Panc1 (cell line): ENCODE measurements around the gene POLR2A. TPM values are rescaled to one million over a fixed set of nuclear protein-coding genes. Genes with fewer than 3 reads are reported as not detected.

Source experiments
- ATAC-seq: fragments of 200-7000 bp; cut with Tn5 transposase; 2 replicates; pipeline ENCODE4 v1.9.1; 2020; ENCODE audit warnings: mild to moderate bottlenecking, moderate library complexity
- BruUV-seq: library from RNA; stranded (reverse); fragments of 400-500 nt; replicated peaks from 2 replicates; lab custom pipeline; 2021; lab: Mats Ljungman, UMichigan
- CTCF ChIA-PET: fragments of 300-600 bp; sonication (Branson Sonifier 250); formaldehyde crosslinking; loops from one replicate; lab custom pipeline; 2022; ENCODE audit warnings: antibody characterized with exemption; lab: Charles Lee
- POLR2A ChIA-PET: fragments of 300-600 bp; sonication (Branson Sonifier 250); formaldehyde crosslinking; loops from one replicate; lab custom pipeline; 2022; ENCODE audit warnings: antibody characterized with exemption; lab: Charles Lee
- DNase-seq: peaks from one replicate; pipeline ENCODE4 v3.0.0-alpha.2; 2010; ENCODE audit warnings: low read depth, low spot score
- H3K27ac ChIP-seq: 2 replicates; pipeline ENCODE4 v1.5.1; 2011; ENCODE audit warnings: mild to moderate bottlenecking, low read length, inconsistent platforms
- H3K27me3 ChIP-seq: fragments of 200-500 bp; sonication (Bioruptor generic); 2 replicates; pipeline ENCODE4 v1.6.0; 2014; ENCODE audit warnings: low read length, inconsistent platforms; ENCODE audit not compliant: control insufficient read depth, insufficient read depth
- H3K36me3 ChIP-seq: fragments of 200-500 bp; sonication (Bioruptor generic); 2 replicates; pipeline ENCODE4 v1.5.1; 2014; ENCODE audit warnings: inconsistent platforms, mild to moderate bottlenecking, low read length, moderate library complexity; ENCODE audit not compliant: control insufficient read depth, insufficient read depth
- H3K4me1 ChIP-seq: 2 replicates; pipeline ENCODE4 v1.5.1; 2011; ENCODE audit warnings: inconsistent platforms, mild to moderate bottlenecking, low read length, moderate library complexity; ENCODE audit not compliant: control insufficient read depth, insufficient read depth
- H3K4me3 ChIP-seq, 2 experiments: 2 replicates each; pipeline ENCODE4 v1.5.1; 2011 to 2012; ENCODE audit warnings: low read depth in 2 of 2, low read length in 2 of 2, mild to moderate bottlenecking in 2 of 2, inconsistent platforms in 1 of 2, moderate library complexity in 1 of 2
- H3K9me3 ChIP-seq: fragments of 200-500 bp; sonication (Bioruptor generic); 2 replicates; pipeline ENCODE4 v1.5.1; 2014; ENCODE audit warnings: low read depth, mild to moderate bottlenecking, inconsistent platforms, low read length, moderate library complexity; ENCODE audit not compliant: control insufficient read depth, insufficient read depth
- POLR2AphosphoS5 ChIP-seq: IDR thresholded peaks from 2 replicates; pipeline ENCODE4 v1.6.1; 2012; ENCODE audit warnings: mild to moderate bottlenecking, low read depth, low read length, moderate library complexity
- REST ChIP-seq, 2 experiments: IDR thresholded peaks; 2 replicates each; pipeline ENCODE4 v1.6.1; 2011 to 2012; ENCODE audit warnings: low read depth in 2 of 2, control low read depth in 1 of 2, low read length in 1 of 2, mild to moderate bottlenecking in 1 of 2, moderate library complexity in 1 of 2; ENCODE audit not compliant: insufficient read depth in 1 of 2
- SIN3A ChIP-seq: IDR thresholded peaks from 2 replicates; pipeline ENCODE4 v1.6.1; 2012; ENCODE audit warnings: low read depth, mild to moderate bottlenecking, low read length, moderate library complexity, borderline replicate concordance; ENCODE audit not compliant: insufficient read depth
- TCF7L2 ChIP-seq: IDR thresholded peaks from 2 replicates; pipeline ENCODE4 v1.6.1; 2011; ENCODE audit warnings: mild to moderate bottlenecking, low read depth, low read length, inconsistent platforms
- in situ Hi-C: cut with HindIII; loops from 2 replicates; pipeline ENCODE4 v1.10.0; 2016; ENCODE audit warnings: low sequenced_read_pairs, low pct_unique_long_range_greater_than_20kb
- intact Hi-C: fragments of 100-400 bp; cut with micrococcal nuclease; formaldehyde crosslinking; loops from one replicate; pipeline ENCODE4 v1.10.0; 2022; ENCODE audit not compliant: unreplicated experiment
- total RNA-seq: library from RNA; stranded (reverse); gene quantifications from one replicate; pipeline ENCODE4 v1.2.1, GENCODE V29; 2021; ENCODE audit not compliant: unreplicated experiment
- TF ChIP-seq, protein P1 (sequence below): fragments of 450-650 bp; IDR thresholded peaks from 2 replicates; pipeline ENCODE4 v1.5.1; 2017; ENCODE audit warnings: mild to moderate bottlenecking

Gene POLR2A
- total RNA-seq, 1 experiment from 2014 or later, result 181 TPM

DNA sequence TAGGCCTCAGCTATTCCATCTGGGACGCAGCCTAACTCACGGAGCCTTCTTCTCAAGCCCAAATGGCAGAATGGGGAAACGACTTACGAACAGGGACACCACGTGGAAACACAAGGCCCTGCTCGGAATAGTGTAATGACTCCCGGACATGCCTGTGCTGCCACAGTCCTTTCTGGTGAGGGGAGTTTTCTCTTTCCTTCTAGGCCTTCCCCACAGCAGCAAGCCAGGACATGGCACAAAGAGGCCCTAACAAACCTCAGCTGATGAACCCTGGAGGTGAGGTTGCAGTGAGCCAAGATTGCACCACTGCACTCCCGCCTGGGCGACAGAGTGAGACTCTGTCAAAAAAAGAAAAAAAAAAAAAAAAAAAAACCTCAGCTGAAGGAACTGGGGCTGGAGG lies 20.1 kb upstream of the POLR2A start:
- no peak for TF ChIP-seq POLR2AphosphoS5
- no peak for TF ChIP-seq REST (IDR thresholded peaks at IDR 0.05; ENCODE audit: insufficient read depth in 1 of 2, low read depth in 2 of 2, low read length in 1 of 2)
- no peak for TF ChIP-seq SIN3A
- TF ChIP-seq, protein P1, sequence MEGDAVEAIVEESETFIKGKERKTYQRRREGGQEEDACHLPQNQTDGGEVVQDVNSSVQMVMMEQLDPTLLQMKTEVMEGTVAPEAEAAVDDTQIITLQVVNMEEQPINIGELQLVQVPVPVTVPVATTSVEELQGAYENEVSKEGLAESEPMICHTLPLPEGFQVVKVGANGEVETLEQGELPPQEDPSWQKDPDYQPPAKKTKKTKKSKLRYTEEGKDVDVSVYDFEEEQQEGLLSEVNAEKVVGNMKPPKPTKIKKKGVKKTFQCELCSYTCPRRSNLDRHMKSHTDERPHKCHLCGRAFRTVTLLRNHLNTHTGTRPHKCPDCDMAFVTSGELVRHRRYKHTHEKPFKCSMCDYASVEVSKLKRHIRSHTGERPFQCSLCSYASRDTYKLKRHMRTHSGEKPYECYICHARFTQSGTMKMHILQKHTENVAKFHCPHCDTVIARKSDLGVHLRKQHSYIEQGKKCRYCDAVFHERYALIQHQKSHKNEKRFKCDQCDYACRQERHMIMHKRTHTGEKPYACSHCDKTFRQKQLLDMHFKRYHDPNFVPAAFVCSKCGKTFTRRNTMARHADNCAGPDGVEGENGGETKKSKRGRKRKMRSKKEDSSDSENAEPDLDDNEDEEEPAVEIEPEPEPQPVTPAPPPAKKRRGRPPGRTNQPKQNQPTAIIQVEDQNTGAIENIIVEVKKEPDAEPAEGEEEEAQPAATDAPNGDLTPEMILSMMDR, result no peak
- no peak for TF ChIP-seq TCF7L2
- no TSS peak for BruUV-seq
- no peaks in the 10 kb centered on the region for H3K27me3 ChIP-seq
- DNase-seq, result no peak
- H3K4me1 ChIP-seq, result peaks cover 18% of the 10 kb centered on the region
- H3K4me3 ChIP-seq, result no peak overlapping the region
- ChIA-PET POLR2A (no interaction called here), CTCF (no interaction called here)
- H3K9me3 ChIP-seq, result no peaks in the 10 kb centered on the region
- in situ Hi-C loops (no loop called here), intact Hi-C loops (no loop called here)
- no peak overlapping the region for H3K27ac ChIP-seq
- H3K36me3 ChIP-seq, result no peaks in the 10 kb centered on the region
- no peak for ATAC-seq

DNA sequence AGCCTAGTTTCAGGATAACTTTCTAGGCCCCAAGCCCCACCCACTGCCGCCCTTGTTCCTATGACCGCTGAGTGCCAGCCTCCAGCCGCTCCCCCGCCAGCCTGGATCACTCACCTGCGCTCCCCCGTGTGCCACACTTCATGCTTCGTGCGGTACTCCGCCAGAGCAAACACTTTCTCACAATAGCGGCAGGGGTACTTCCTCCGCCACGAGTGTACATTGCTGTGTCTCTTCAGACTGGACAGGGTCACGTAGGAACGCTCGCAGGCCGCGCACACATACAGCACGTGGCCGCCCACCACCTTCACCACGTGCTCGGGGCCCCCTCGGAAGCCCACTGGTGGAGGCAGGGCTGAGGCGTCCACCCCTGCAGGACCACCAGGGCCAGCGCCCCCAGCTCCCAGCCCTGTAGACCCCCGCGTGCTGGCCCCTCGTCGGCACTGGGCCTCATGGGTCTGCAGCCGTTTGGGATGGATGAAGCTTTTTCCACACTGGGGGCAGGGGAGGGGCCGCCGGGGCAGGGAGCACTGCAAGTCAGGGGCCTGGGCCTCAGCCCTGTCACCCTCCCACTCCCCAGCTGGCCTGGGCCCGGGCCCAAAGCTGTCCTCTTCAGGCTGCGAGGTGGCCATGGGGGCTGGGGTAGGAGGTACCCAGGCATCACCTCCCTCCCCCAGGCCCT lies 18.4 kb upstream of the POLR2A start:
- H3K27me3 ChIP-seq, result no peaks in the 10 kb centered on the region
- H3K9me3 ChIP-seq, result no peaks in the 10 kb centered on the region
- peaks cover 18% of the 10 kb centered on the region for H3K4me1 ChIP-seq
- ATAC-seq (no peak), DNase-seq (no peak)
- no TSS peak for BruUV-seq
- TF ChIP-seq, protein P1, result no peak
- TF ChIP-seq TCF7L2 (no peak), REST (IDR thresholded peaks at IDR 0.05; ENCODE audit: insufficient read depth in 1 of 2, low read depth in 2 of 2, low read length in 1 of 2) (no peak), SIN3A (no peak), POLR2AphosphoS5 (no peak)
- POLR2A ChIA-PET, result interaction anchor here (0.7 kb wide), 1 partner anchor 18 kb away, joined by 3 read pairs; no protein-coding TSS in a partner anchor
- H3K36me3 ChIP-seq, result no peaks in the 10 kb centered on the region
- no peak overlapping the region for H3K27ac ChIP-seq
- intact Hi-C loops, result no loop called here
- in situ Hi-C loops, result no loop called here
- no peak overlapping the region for H3K4me3 ChIP-seq
- CTCF ChIA-PET, result interaction anchor here (0.6 kb wide), 1 partner anchor 17 kb away, joined by 6 read pairs; no protein-coding TSS in a partner anchor
